DMS114 treated with DMSO at 0.1 percent for 48 hours (cell line): ENCODE measurements around the gene NHLH2.

ENCODE experiments used
- DNase-seq: peaks from one replicate; lab custom pipeline; 2025; ENCODE audit not compliant: unreplicated experiment; lab: John Stamatoyannopoulos, UW

The NHLH2 gene

GRCh38 chr1:115838431-115839028, 2.4 kb downstream of the NHLH2 start:
- no peak for DNase-seq

GRCh38 chr1:115837740-115838421, 3.0 kb downstream of the NHLH2 start:
- no peak for DNase-seq

- no peak for DNase-seq
Measured at GRCh38 chr1:115837341-115837739, 3.6 kb downstream of the NHLH2 start.

GRCh38 chr1:115833856-115834255, 7.1 kb downstream of the NHLH2 start:
- no peak for DNase-seq

DNA sequence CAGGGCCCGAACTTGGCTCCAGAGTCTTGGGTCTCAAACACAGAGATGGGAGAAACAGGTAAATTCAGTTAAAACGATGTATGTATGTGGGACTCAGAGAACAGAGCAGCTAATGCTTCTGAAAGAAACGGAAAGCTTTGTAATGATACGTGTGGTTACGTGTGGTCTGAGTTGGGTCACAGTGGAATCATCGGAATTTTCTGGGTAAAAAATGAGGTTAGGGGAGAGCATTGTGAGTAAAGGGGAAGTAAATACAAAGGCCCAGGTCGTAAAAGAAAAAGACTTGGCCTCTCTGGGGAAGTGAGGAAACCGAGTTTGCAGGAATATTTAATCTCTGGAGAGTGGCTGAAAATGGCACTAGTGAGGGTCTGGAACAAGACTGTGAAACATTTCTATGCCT, 8.3 kb downstream of the NHLH2 start:
- no peak for DNase-seq

GRCh38 chr1:115830963-115831362, 10.0 kb downstream of the NHLH2 start:
- no peak for DNase-seq

GRCh38 chr1:115829947-115830346, 11.0 kb downstream of the NHLH2 start:
- DNase-seq = no peak

DNA sequence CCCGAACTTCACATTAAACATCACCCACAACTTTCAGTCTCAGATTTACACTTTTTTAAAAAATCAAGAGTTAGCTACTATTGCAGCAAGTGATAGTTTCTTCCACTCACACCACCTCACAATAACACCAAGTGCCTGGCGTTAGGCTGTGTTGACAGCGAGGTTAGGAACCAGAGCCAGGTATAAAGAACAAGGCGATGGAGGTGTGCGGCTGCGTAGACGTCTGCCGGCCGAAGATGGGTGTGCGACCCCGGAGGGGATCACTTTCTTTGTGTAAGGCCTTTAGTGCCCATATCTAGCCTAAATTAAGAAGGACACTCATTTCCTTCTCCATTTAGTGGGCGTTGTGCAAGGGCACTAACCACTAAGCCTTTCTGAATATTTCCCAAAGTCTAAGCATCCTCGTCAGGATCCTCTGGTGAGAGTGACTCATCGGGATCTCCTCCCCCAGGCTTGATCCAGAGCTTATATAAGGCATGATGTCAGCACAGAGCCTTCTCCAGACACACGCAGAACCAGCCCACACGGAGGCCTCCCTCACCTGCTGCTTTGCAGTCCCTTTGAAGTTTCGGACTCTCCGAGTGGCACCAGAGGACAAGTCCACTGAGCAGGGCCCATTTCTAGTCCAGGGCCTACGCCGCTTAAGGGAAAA, 11.8 kb downstream of the NHLH2 start:
- DNase-seq = no peak

- DNase-seq = no peak
Measured at GRCh38 chr1:115828101-115829022, 12.6 kb downstream of the NHLH2 start.

DNA sequence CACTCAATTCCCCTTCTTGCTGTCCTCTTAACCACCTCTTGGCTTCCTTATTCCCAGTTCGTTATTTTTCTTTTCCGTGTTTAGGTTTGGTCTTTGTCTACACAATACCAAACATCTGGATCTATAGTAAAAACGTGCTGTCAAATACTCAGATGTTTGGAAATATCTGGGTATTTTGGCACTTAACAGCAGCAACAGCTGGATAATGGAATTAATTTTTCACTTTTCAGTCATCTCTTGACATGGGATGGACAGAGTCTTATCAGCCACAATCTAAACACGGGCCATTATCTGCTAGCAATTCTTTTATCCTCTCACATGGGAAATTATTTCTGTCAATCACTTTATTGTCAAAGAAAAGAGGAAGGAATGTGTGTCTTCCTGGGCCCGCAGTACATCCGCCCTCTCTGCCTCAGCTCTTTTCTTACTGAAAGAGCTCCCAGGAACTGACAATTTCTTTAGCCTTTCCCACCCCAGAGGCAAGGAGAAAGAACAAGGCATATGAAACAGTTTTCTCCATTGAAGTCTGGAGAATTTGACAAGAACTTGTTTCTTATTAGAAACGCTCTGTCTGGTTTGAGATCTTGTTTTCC, 13.4 kb downstream of the NHLH2 start:
- DNase-seq = no peak

DNA sequence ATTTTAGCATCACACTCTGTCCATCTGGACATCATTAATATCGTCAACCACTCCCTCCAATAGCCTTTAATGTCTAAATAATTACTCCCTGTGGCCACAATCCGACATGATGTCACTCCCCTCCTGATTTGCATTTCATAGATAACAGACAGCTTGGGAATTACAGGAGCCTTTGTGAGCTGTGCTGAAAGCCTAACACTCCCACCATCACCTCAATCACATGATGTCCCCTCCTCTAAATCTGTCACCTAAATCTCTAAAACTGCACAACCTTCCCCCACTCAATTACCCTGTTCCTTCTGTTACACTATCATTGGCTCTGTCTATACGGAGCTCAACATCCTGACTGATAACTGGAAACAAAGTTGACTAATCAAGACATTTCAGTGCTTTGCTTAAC, 14.3 kb downstream of the NHLH2 start:
- no peak for DNase-seq

DNA sequence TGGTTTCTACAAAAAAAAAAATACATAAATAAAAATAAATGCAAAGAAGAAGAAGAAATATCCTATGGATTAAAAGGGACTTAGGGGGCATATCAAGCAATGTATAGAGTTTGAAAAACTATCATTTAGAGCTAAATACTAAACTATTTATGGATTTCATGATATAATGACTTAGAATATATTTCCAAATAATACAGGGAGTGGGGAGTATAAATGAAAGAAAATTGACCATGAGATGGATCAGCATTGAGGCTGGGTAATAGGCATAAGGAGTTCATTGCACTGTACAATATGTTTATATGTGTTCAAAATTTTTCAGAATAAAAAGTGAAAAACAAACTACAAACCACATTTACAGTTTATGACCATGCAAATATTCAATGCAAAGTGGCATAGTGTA, 18.8 kb downstream of the NHLH2 start:
- DNase-seq = no peak

DNA sequence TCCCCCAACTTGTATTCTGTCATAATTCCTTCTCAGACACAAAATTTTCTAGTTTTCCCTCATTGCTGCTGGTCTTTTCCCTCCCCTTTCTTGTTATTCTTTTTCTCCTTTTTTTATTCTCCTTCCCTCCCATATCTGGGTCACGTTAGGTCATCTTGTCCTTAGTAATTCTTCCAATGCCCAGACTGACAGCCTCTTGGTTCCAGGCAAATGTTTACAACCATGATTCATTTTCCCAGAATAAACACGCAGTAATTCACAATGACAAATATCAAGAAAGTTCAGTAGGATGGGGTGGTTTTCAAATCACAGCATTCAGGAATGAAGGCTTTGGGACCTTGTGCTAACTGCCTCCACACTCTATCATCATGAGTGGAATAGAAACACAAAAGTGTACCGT, 25.2 kb downstream of the NHLH2 start:
- no peak for DNase-seq

- no peak for DNase-seq
Measured at GRCh38 chr1:115814685-115815398, 26.1 kb downstream of the NHLH2 start.

DNA sequence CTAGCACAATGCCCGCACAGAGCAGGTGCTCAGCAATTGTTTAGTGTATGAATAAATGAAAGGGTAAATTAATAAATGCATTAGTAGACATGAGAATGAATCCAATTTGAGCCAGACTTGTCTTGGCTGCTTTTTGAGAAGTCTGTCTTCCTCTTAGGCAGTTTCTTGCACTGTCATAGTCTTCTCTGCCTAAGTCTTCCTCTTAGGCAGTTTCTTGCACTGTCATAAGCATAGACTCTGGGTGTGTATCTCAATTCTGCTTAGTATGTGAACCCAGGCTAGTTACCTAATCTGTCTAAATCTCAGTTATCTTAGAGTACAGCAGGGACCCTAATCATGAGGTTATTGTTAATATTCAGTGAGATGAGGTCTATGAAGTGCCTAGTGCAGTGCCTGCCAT, 27.2 kb downstream of the NHLH2 start:
- DNase-seq = no peak

DNA sequence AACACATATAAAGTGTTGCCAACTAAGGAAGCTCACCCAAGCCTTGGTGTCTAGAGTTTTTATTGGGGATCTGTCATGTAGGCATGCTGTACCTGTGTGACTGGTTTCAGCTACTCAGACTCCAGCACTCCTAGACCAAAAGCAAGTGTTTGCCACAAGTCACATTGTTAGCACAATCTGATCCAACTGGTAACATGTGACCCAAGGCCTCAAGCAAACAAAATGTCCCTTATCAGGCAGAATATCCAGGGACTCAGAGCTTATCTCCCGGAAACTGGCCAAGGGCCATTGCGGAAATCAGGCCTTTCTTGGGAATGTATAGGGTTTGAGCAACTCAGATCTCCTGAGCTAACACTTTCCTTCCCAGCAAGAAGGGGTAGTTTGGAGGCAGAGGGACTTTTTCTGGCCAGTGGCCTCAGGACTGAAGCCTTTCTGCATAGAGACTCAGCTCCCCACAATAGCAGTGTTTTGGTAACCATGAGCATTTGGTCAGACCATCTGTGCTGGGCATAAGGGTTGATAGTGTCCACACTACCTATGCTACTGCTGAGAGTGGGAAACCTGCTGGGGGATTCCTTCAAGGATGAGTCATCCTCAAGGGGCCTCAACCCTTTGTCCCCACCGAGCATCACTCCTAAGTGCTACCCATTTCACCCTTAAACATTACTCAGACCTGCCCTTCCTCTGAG, 29.6 kb downstream of the NHLH2 start:
- no peak for DNase-seq

- no peak for DNase-seq
Measured at GRCh38 chr1:115810609-115811008, 30.3 kb downstream of the NHLH2 start.

DNA sequence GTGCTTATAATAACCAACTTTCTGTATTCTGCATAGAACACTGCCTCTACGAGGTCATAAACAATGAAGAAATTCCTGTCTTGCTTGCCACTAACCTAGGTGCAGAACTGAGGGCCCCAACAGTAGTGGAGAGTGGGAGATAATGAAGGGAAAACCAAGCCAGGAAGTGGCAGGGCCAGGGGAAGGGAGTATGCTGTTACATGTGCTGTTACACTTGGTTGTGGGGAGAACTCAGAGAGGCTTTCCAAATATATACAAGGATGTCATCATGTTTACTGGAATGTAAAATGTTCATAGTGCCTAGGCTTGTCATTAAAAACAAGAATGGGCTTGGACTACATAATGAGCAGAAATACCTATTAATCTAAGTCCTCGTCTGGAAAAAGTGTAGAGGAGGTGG, 31.1 kb downstream of the NHLH2 start:
- no peak for DNase-seq

GRCh38 chr1:115809076-115809475, 31.9 kb downstream of the NHLH2 start:
- no peak for DNase-seq

DNA sequence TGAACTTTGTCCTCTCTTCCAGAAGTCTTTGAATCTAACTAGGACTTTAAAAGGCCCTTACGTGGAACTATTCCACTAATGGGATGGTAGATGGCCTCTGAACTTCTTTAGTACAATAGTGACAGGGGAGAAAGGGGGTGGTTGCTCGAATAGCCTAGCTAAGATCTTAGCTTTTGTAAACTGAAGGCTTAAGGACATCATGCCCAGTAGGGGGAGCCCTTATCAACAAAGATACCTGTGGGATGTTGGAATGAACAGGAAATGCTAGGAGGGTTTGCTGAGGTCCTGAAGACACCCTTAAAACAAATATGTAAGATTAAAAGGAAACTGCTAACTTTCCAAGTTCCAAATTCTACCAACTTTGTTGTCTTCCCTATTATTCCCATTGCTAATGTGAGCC, 33.2 kb downstream of the NHLH2 start:
- DNase-seq = peak; percentile 53
